DOHH2 (cell line): ENCODE measurements around the gene GJA4.

Experiments used
- EZH2phosphoT487 ChIP-seq: fragments of 200-600 bp; sonication (generic); IDR thresholded peaks from 2 replicates; pipeline ENCODE4 v1.6.1; 2017; ENCODE audit warnings: borderline replicate concordance, mild to moderate bottlenecking, antibody characterized with exemption, low read length, moderate library complexity, mixed read lengths
- TF ChIP-seq, protein P1 (sequence below): fragments of 200-600 bp; sonication (generic); IDR thresholded peaks from one replicate; pipeline ENCODE4 v1.5.1; 2014; ENCODE audit warnings: antibody characterized with exemption, mild to moderate bottlenecking, low read depth, low read length; ENCODE audit not compliant: poor library complexity, severe bottlenecking

- TF ChIP-seq, protein P1, sequence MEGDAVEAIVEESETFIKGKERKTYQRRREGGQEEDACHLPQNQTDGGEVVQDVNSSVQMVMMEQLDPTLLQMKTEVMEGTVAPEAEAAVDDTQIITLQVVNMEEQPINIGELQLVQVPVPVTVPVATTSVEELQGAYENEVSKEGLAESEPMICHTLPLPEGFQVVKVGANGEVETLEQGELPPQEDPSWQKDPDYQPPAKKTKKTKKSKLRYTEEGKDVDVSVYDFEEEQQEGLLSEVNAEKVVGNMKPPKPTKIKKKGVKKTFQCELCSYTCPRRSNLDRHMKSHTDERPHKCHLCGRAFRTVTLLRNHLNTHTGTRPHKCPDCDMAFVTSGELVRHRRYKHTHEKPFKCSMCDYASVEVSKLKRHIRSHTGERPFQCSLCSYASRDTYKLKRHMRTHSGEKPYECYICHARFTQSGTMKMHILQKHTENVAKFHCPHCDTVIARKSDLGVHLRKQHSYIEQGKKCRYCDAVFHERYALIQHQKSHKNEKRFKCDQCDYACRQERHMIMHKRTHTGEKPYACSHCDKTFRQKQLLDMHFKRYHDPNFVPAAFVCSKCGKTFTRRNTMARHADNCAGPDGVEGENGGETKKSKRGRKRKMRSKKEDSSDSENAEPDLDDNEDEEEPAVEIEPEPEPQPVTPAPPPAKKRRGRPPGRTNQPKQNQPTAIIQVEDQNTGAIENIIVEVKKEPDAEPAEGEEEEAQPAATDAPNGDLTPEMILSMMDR, result no peak
- TF ChIP-seq EZH2phosphoT487, result no peak
Observed at GRCh38 chr1:34762474-34763141, 30.2 kb upstream of the GJA4 start.
